GM12892 (cell line): Measurements from ENCODE around the gene SMURF2.

Experiments used
- POLR2A ChIP-seq: IDR thresholded peaks from 2 replicates; pipeline ENCODE4 v1.6.1; 2011; ENCODE audit warnings: low read depth, low read length, control low read depth
- POLR2AphosphoS5 ChIP-seq: IDR thresholded peaks from 2 replicates; pipeline ENCODE4 v1.6.1; 2011; ENCODE audit warnings: low read depth, low read length, control low read depth

- TF ChIP-seq POLR2A (no peak), POLR2AphosphoS5 (no peak)
Measured at GRCh38 chr17:64571746-64572145, 90.4 kb downstream of the SMURF2 start.
